ENCODE results near the gene SERGEF.

- TF ChIP-seq, protein P1, sequence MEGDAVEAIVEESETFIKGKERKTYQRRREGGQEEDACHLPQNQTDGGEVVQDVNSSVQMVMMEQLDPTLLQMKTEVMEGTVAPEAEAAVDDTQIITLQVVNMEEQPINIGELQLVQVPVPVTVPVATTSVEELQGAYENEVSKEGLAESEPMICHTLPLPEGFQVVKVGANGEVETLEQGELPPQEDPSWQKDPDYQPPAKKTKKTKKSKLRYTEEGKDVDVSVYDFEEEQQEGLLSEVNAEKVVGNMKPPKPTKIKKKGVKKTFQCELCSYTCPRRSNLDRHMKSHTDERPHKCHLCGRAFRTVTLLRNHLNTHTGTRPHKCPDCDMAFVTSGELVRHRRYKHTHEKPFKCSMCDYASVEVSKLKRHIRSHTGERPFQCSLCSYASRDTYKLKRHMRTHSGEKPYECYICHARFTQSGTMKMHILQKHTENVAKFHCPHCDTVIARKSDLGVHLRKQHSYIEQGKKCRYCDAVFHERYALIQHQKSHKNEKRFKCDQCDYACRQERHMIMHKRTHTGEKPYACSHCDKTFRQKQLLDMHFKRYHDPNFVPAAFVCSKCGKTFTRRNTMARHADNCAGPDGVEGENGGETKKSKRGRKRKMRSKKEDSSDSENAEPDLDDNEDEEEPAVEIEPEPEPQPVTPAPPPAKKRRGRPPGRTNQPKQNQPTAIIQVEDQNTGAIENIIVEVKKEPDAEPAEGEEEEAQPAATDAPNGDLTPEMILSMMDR (IDR thresholded peaks at IDR 0.05 in 4 of 5, conservative IDR thresholded peaks at IDR 0.05 in 1 of 5), result no peak
- no peak for TF ChIP-seq POLR2A (IDR thresholded peaks at IDR 0.05)
Measured at GRCh38 chr11:17892409-17892808, 120.4 kb downstream of the SERGEF start.
